M059J (cell line): ENCODE results near the gene CHRNB2. TPM values are rescaled to one million over a fixed set of nuclear protein-coding genes. Genes with fewer than 3 reads are reported as not detected.

Experiments
- DNase-seq: peaks from one replicate; pipeline ENCODE4 v3.0.0-alpha.2; 2012; ENCODE audit warnings: low read depth
- total RNA-seq: library from RNA; depleted of rRNA; stranded (reverse); fragments of >200 nt; shearing (Covaris generic); gene quantifications from 2 replicates; pipeline ENCODE4 v1.2.3, GENCODE V29; 2014

CHRNB2 gene
- total RNA-seq, 1 experiment from 2014 or later: not detected

- DNase-seq: peak; percentile 39
These were observed 10.5 kb downstream of the CHRNB2 start for GRCh38 chr1:154578058-154578418.

- DNase-seq: no peak
These were observed 11.8 kb downstream of the CHRNB2 start for GRCh38 chr1:154579374-154579773.

- no peak for DNase-seq
These were observed 14.2 kb downstream of the CHRNB2 start for GRCh38 chr1:154581766-154582165.

GRCh38 chr1:154582885-154583284 lies 15.3 kb downstream of the CHRNB2 start:
- DNase-seq: no peak

GRCh38 chr1:154583773-154584172 lies 16.2 kb downstream of the CHRNB2 start:
- DNase-seq: no peak

GRCh38 chr1:154584267-154584994 lies 16.9 kb downstream of the CHRNB2 start:
- DNase-seq: no peak

- DNase-seq: no peak
These were observed 18.7 kb downstream of the CHRNB2 start for GRCh38 chr1:154586231-154586630.

- DNase-seq: no peak
These were observed 19.1 kb downstream of the CHRNB2 start for GRCh38 chr1:154586641-154587040.

- DNase-seq: no peak
These were observed 22.2 kb downstream of the CHRNB2 start for GRCh38 chr1:154589780-154590179.

- DNase-seq: no peak
These were observed 23.2 kb downstream of the CHRNB2 start for GRCh38 chr1:154590756-154591155.

- DNase-seq: no peak
These were observed 23.6 kb downstream of the CHRNB2 start for GRCh38 chr1:154591206-154591605.

GRCh38 chr1:154593390-154593789 lies 25.8 kb downstream of the CHRNB2 start:
- no peak for DNase-seq

GRCh38 chr1:154594811-154595210 lies 27.2 kb downstream of the CHRNB2 start:
- no peak for DNase-seq

GRCh38 chr1:154595621-154596020 lies 28.0 kb downstream of the CHRNB2 start:
- DNase-seq: peak; percentile 63

- DNase-seq: no peak
These were observed 31.5 kb downstream of the CHRNB2 start for GRCh38 chr1:154598871-154599635.

GRCh38 chr1:154599658-154600057 lies 32.1 kb downstream of the CHRNB2 start:
- no peak for DNase-seq

GRCh38 chr1:154603317-154603716 lies 35.7 kb downstream of the CHRNB2 start:
- DNase-seq: no peak

GRCh38 chr1:154605534-154605933 lies 38.0 kb downstream of the CHRNB2 start:
- no peak for DNase-seq

GRCh38 chr1:154607106-154607608 lies 39.6 kb downstream of the CHRNB2 start:
- DNase-seq: peak; percentile 75

GRCh38 chr1:154607609-154608396 lies 40.2 kb downstream of the CHRNB2 start, which contains the start of gene ADAR:
ADAR (minus strand) TSS chr1:154608186; CDS start chr1:154608006, 180 bp downstream.
- peak; percentile 95 for DNase-seq

GRCh38 chr1:154608397-154609270 lies 41.1 kb downstream of the CHRNB2 start:
- peak; percentile 72 for DNase-seq
